Measurements from ENCODE around the gene WDR91.

The WDR91 gene

DNA sequence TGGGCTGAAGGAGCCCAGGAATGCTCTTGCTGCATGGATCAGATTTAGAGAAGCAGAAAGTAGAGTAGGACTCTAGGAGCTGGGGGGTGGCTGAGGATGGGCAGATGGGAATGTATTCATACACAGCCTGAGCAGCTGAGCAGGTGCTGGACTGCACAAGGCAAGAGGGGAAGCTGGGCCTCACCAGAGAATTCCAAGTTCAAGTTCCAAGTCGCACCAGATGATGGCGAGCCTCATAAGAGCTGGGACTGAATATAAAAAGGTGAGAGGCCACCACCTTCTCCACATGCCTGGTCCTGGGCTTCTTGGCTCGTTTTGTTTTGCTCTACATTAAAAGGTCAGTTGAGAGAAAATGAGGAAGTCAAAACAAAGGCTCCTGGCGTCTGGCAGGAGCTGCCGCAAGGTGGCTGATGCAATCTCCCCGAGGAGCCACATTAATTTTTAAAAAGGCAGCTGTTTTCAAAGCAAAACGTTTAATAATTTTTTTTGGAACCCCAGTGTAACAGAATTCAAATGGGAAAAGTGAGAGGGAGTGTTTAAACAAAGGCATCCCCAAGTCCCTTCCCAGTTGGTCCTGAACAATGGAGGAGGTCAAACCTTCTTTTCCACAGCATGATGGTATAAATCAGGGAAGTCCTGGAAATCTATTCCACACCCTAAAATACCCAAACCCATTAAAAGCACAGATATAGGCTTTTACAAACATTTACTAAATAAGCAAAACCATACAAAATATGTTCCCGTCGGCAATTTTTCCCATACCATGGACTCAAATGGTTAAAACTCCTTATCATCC lies 50.3 kb downstream of the WDR91 start:
- no peak overlapping the region for H2AFZ ChIP-seq (ENCODE audit: low read length)
- H2BK5ac ChIP-seq (ENCODE audit: low read length), result no peak overlapping the region
- no peak overlapping the region for H3K9ac ChIP-seq (ENCODE audit: low read depth, low read length, poor library complexity)
- no peak overlapping the region for H3K4me3 ChIP-seq (ENCODE audit: low read length in 2 of 2)
- no peaks in the 10 kb centered on the region for H3K79me1 ChIP-seq (ENCODE audit: low read depth, low read length)
- H4K8ac ChIP-seq (ENCODE audit: low read depth, low read length), result no peak overlapping the region
- no peaks in the 10 kb centered on the region for H3K27me3 ChIP-seq (ENCODE audit: control insufficient read depth in 3 of 3, insufficient read depth in 3 of 3, low read depth in 1 of 3, low read length in 3 of 3)
- H2AK5ac ChIP-seq (ENCODE audit: low read depth, low read length), result no peak overlapping the region
- no peak overlapping the region for H3K18ac ChIP-seq (ENCODE audit: low read length)
- peaks cover 21 to 43% of the 10 kb centered on the region in 2 donors for H3K36me3 ChIP-seq (replicated peaks in 1 of 2; ENCODE audit: control insufficient read depth in 2 of 2, insufficient read depth in 2 of 2, low read length in 2 of 2)
- H3K27ac ChIP-seq (replicated peaks; ENCODE audit: low read length), result no peak overlapping the region
- no peak overlapping the region for H3K14ac ChIP-seq (ENCODE audit: low read length)
- no peak overlapping the region for H2BK15ac ChIP-seq (ENCODE audit: low read length)
- no peak overlapping the region for H2BK120ac ChIP-seq (ENCODE audit: low read depth, low read length)
- peaks cover 19 to 32% of the 10 kb centered on the region in 2 donors for H3K9me3 ChIP-seq (replicated peaks in 1 of 2; ENCODE audit: control insufficient read depth in 2 of 2, insufficient read depth in 1 of 2, low read depth in 1 of 2, low read length in 2 of 2)
- no peak overlapping the region for H3K23ac ChIP-seq (ENCODE audit: low read depth, low read length, poor library complexity)
- no peak overlapping the region for H4K91ac ChIP-seq (ENCODE audit: low read depth, low read length, poor library complexity)
- H3K4me1 ChIP-seq (ENCODE audit: control insufficient read depth in 2 of 2, insufficient read depth in 1 of 2, low read depth in 1 of 2, low read length in 2 of 2), result peaks cover 0 to 5% of the 10 kb centered on the region in 2 donors
- WGBS, 2 donors (ENCODE audit: extremely low coverage in 2 of 2, insufficient read length in 2 of 2, insufficient replicate concordance in 1 of 2), result no CpG with 5 or more reads among the region's 9 CpGs
- H2BK12ac ChIP-seq (ENCODE audit: low read length), result no peak overlapping the region
- no peak overlapping the region for H3K4ac ChIP-seq (ENCODE audit: low read length)
- H3K4me2 ChIP-seq (ENCODE audit: insufficient read depth, low read length, poor library complexity, severe bottlenecking), result no peak overlapping the region
- DNase-seq (ENCODE audit: low spot score), result no peak

DNA sequence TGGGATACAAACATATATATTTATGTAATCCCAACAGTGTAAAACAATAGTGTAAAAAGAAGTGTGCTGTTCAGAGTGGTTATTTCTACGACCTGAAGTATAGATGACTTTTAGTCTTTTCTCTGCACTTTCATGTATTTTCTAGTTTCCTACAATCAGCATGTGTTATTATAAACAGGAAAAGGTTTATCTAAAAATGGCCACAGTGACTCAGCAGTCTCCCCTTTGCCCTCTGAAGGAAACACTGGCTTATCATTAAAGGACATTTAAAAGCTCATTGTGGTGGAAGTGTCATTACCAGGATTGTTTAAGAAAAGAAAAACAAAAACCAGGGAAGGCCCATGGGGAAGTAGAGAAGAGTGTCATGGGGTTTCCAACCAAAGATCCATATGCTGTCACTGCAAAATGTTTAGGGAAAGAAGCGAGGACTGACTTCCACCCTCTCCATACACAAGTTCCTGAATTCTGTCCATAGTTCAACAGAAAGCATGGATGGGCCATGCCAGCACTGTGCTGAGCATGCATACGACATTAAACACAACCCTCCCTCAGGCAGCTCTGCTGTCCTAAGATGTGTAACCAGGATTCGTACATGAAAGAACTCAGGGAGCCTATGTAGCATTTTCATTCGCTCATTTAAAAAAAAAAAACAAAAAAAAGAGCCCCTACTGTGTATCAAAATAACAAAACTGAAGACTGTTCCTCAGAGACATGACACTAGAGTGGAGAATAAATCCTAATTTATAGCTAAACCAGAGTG lies 51.0 kb downstream of the WDR91 start:
- Histone ChIP-seq H2BK12ac (ENCODE audit: low read length) (no peak overlapping the region), H4K8ac (ENCODE audit: low read depth, low read length) (no peak overlapping the region), H3K23ac (ENCODE audit: low read depth, low read length, poor library complexity) (no peak overlapping the region), H4K91ac (ENCODE audit: low read depth, low read length, poor library complexity) (no peak overlapping the region), H3K36me3 (replicated peaks in 1 of 2; ENCODE audit: control insufficient read depth in 2 of 2, insufficient read depth in 2 of 2, low read length in 2 of 2) (peaks cover 13 to 35% of the 10 kb centered on the region in 2 donors), H3K4me3 (ENCODE audit: low read length in 2 of 2) (no peak overlapping the region), H3K14ac (ENCODE audit: low read length) (no peak overlapping the region), H2BK15ac (ENCODE audit: low read length) (no peak overlapping the region), H2AK5ac (ENCODE audit: low read depth, low read length) (no peak overlapping the region), H3K4me1 (ENCODE audit: control insufficient read depth in 2 of 2, insufficient read depth in 1 of 2, low read depth in 1 of 2, low read length in 2 of 2) (peaks cover 0 to 5% of the 10 kb centered on the region in 2 donors), H3K4ac (ENCODE audit: low read length) (no peak overlapping the region), H2AFZ (ENCODE audit: low read length) (no peak overlapping the region), H3K27ac (replicated peaks; ENCODE audit: low read length) (no peak overlapping the region), H3K4me2 (ENCODE audit: insufficient read depth, low read length, poor library complexity, severe bottlenecking) (no peak overlapping the region), H2BK120ac (ENCODE audit: low read depth, low read length) (no peak overlapping the region), H3K9ac (ENCODE audit: low read depth, low read length, poor library complexity) (no peak overlapping the region), H3K18ac (ENCODE audit: low read length) (no peak overlapping the region), H3K27me3 (ENCODE audit: control insufficient read depth in 3 of 3, insufficient read depth in 3 of 3, low read depth in 1 of 3, low read length in 3 of 3) (no peaks in the 10 kb centered on the region), H3K9me3 (replicated peaks in 1 of 2; ENCODE audit: control insufficient read depth in 2 of 2, insufficient read depth in 1 of 2, low read depth in 1 of 2, low read length in 2 of 2) (peaks cover 19 to 40% of the 10 kb centered on the region in 2 donors), H2BK5ac (ENCODE audit: low read length) (no peak overlapping the region), H3K79me1 (ENCODE audit: low read depth, low read length) (no peaks in the 10 kb centered on the region)
- no CpG with 5 or more reads among the region's 5 CpGs for WGBS, 2 donors (ENCODE audit: extremely low coverage in 2 of 2, insufficient read length in 2 of 2, insufficient replicate concordance in 1 of 2)
- no peak for DNase-seq (ENCODE audit: low spot score)

DNA sequence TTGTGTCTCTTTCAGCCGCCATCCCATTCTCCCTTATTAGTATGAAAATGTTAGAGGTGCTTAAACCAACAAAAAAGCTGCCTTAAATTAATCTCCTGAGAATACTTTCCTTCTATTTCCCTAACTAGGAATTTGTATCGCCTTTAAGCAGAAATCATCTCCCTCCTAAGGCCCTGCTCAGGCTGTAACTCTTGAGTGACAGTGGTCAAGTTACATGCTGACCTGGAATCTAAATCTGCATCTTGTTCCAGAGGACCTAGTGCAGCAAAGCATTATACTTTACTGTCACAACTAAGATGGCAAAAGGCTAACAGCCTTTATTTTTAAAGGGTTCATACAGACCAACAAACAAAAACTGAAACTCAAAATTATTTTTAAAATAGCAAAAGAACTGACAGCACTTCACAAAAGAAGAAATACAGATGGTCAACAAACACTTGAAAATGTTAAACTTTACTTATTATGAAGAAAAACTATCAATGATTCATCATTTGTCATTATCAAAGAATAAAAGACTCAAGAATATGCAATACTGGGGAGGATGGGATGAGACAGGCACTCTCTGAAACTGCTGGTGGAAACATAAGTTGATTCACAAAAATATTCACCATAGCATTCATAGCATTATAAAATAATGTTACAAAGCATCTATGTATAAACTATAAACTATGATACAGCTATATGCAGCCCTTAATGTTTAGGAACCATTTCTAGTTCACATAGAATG lies 51.8 kb downstream of the WDR91 start:
- no peak overlapping the region for H2BK12ac ChIP-seq (ENCODE audit: low read length)
- H3K4ac ChIP-seq (ENCODE audit: low read length), result no peak overlapping the region
- H2AK5ac ChIP-seq (ENCODE audit: low read depth, low read length), result no peak overlapping the region
- H3K4me2 ChIP-seq (ENCODE audit: insufficient read depth, low read length, poor library complexity, severe bottlenecking), result no peak overlapping the region
- peaks cover 0 to 5% of the 10 kb centered on the region in 2 donors for H3K4me1 ChIP-seq (ENCODE audit: control insufficient read depth in 2 of 2, insufficient read depth in 1 of 2, low read depth in 1 of 2, low read length in 2 of 2)
- no peak overlapping the region for H3K23ac ChIP-seq (ENCODE audit: low read depth, low read length, poor library complexity)
- H3K36me3 ChIP-seq (replicated peaks in 1 of 2; ENCODE audit: control insufficient read depth in 2 of 2, insufficient read depth in 2 of 2, low read length in 2 of 2), result peaks cover 7 to 28% of the 10 kb centered on the region in 2 donors
- H3K14ac ChIP-seq (ENCODE audit: low read length), result no peak overlapping the region
- H2BK5ac ChIP-seq (ENCODE audit: low read length), result no peak overlapping the region
- no peak overlapping the region for H4K8ac ChIP-seq (ENCODE audit: low read depth, low read length)
- no peak overlapping the region for H3K18ac ChIP-seq (ENCODE audit: low read length)
- peaks cover 19 to 41% of the 10 kb centered on the region in 2 donors for H3K9me3 ChIP-seq (replicated peaks in 1 of 2; ENCODE audit: control insufficient read depth in 2 of 2, insufficient read depth in 1 of 2, low read depth in 1 of 2, low read length in 2 of 2)
- H3K27me3 ChIP-seq (ENCODE audit: control insufficient read depth in 3 of 3, insufficient read depth in 3 of 3, low read depth in 1 of 3, low read length in 3 of 3), result no peaks in the 10 kb centered on the region
- H2BK120ac ChIP-seq (ENCODE audit: low read depth, low read length), result no peak overlapping the region
- H3K27ac ChIP-seq (replicated peaks; ENCODE audit: low read length), result no peak overlapping the region
- no peak for DNase-seq (ENCODE audit: low spot score)
- no peak overlapping the region for H3K4me3 ChIP-seq (ENCODE audit: low read length in 2 of 2)
- no peak overlapping the region for H2BK15ac ChIP-seq (ENCODE audit: low read length)
- WGBS, 2 donors (ENCODE audit: extremely low coverage in 2 of 2, insufficient read length in 2 of 2, insufficient replicate concordance in 1 of 2), result no CpG with 5 or more reads among the region's 2 CpGs
- H3K79me1 ChIP-seq (ENCODE audit: low read depth, low read length), result no peaks in the 10 kb centered on the region
- H3K9ac ChIP-seq (ENCODE audit: low read depth, low read length, poor library complexity), result no peak overlapping the region
- no peak overlapping the region for H4K91ac ChIP-seq (ENCODE audit: low read depth, low read length, poor library complexity)
- no peak overlapping the region for H2AFZ ChIP-seq (ENCODE audit: low read length)

DNA sequence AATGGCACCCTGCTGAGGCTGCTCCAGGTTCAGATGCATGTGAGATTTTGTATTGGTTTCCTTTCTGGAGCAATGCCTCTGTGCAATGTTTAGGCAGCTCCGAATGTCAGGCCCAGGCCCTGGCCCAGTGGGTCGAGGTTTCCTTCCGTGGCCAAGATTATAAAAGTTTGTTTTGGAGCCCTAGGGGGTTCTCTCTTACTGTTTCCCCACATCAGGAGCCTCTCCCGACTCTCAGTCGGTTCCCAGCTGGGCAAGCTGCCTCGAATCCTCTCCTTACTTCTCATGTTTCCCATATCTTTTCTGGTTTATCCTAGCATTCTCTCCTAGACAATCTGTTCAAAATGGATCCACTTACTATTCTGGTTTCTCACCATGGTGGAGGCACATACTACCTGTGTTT lies 52.5 kb downstream of the WDR91 start:
- Histone ChIP-seq H3K27ac (replicated peaks; ENCODE audit: low read length) (no peak overlapping the region), H3K27me3 (ENCODE audit: control insufficient read depth in 3 of 3, insufficient read depth in 3 of 3, low read depth in 1 of 3, low read length in 3 of 3) (no peaks in the 10 kb centered on the region), H4K91ac (ENCODE audit: low read depth, low read length, poor library complexity) (no peak overlapping the region), H2BK120ac (ENCODE audit: low read depth, low read length) (no peak overlapping the region), H4K8ac (ENCODE audit: low read depth, low read length) (no peak overlapping the region), H2BK5ac (ENCODE audit: low read length) (no peak overlapping the region), H3K14ac (ENCODE audit: low read length) (no peak overlapping the region), H3K4me1 (ENCODE audit: control insufficient read depth in 2 of 2, insufficient read depth in 1 of 2, low read depth in 1 of 2, low read length in 2 of 2) (peaks cover 0 to 5% of the 10 kb centered on the region in 2 donors), H3K4ac (ENCODE audit: low read length) (no peak overlapping the region), H2BK12ac (ENCODE audit: low read length) (no peak overlapping the region), H3K36me3 (replicated peaks in 1 of 2; ENCODE audit: control insufficient read depth in 2 of 2, insufficient read depth in 2 of 2, low read length in 2 of 2) (peaks cover 2 to 21% of the 10 kb centered on the region in 2 donors), H2AFZ (ENCODE audit: low read length) (no peak overlapping the region), H2BK15ac (ENCODE audit: low read length) (no peak overlapping the region), H3K23ac (ENCODE audit: low read depth, low read length, poor library complexity) (no peak overlapping the region), H3K79me1 (ENCODE audit: low read depth, low read length) (no peaks in the 10 kb centered on the region), H3K18ac (ENCODE audit: low read length) (no peak overlapping the region), H3K4me2 (ENCODE audit: insufficient read depth, low read length, poor library complexity, severe bottlenecking) (no peak overlapping the region), H3K9me3 (replicated peaks in 1 of 2; ENCODE audit: control insufficient read depth in 2 of 2, insufficient read depth in 1 of 2, low read depth in 1 of 2, low read length in 2 of 2) (peaks cover 19 to 41% of the 10 kb centered on the region in 2 donors), H2AK5ac (ENCODE audit: low read depth, low read length) (no peak overlapping the region), H3K9ac (ENCODE audit: low read depth, low read length, poor library complexity) (no peak overlapping the region), H3K4me3 (ENCODE audit: low read length in 2 of 2) (no peak overlapping the region)
- no CpG with 5 or more reads among the region's 6 CpGs for WGBS, 2 donors (ENCODE audit: extremely low coverage in 2 of 2, insufficient read length in 2 of 2, insufficient replicate concordance in 1 of 2)
- DNase-seq (ENCODE audit: low spot score), result no peak
